Panc1 (cell line): ENCODE data around the gene KIRREL3.
"Not testable (repeated sequence)": the region's sequence is repeated elsewhere in the genome, so short reads cannot be mapped to it uniquely, and the experiment has no call there.

ENCODE experiments used
- TF ChIP-seq, protein P1 (sequence below): fragments of 450-650 bp; IDR thresholded peaks from 2 replicates; pipeline ENCODE4 v1.5.1; 2017; ENCODE audit warnings: mild to moderate bottlenecking
- TF ChIP-seq, protein P2 (sequence below), 2 experiments: IDR thresholded peaks; 2 replicates each; pipeline ENCODE4 v1.6.1; 2011 to 2012; ENCODE audit warnings: low read depth in 2 of 2, control low read depth in 1 of 2, low read length in 1 of 2, mild to moderate bottlenecking in 1 of 2, moderate library complexity in 1 of 2; ENCODE audit not compliant: insufficient read depth in 1 of 2

- TF ChIP-seq, protein P1, sequence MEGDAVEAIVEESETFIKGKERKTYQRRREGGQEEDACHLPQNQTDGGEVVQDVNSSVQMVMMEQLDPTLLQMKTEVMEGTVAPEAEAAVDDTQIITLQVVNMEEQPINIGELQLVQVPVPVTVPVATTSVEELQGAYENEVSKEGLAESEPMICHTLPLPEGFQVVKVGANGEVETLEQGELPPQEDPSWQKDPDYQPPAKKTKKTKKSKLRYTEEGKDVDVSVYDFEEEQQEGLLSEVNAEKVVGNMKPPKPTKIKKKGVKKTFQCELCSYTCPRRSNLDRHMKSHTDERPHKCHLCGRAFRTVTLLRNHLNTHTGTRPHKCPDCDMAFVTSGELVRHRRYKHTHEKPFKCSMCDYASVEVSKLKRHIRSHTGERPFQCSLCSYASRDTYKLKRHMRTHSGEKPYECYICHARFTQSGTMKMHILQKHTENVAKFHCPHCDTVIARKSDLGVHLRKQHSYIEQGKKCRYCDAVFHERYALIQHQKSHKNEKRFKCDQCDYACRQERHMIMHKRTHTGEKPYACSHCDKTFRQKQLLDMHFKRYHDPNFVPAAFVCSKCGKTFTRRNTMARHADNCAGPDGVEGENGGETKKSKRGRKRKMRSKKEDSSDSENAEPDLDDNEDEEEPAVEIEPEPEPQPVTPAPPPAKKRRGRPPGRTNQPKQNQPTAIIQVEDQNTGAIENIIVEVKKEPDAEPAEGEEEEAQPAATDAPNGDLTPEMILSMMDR: not testable (repeated sequence)
- TF ChIP-seq, protein P2, sequence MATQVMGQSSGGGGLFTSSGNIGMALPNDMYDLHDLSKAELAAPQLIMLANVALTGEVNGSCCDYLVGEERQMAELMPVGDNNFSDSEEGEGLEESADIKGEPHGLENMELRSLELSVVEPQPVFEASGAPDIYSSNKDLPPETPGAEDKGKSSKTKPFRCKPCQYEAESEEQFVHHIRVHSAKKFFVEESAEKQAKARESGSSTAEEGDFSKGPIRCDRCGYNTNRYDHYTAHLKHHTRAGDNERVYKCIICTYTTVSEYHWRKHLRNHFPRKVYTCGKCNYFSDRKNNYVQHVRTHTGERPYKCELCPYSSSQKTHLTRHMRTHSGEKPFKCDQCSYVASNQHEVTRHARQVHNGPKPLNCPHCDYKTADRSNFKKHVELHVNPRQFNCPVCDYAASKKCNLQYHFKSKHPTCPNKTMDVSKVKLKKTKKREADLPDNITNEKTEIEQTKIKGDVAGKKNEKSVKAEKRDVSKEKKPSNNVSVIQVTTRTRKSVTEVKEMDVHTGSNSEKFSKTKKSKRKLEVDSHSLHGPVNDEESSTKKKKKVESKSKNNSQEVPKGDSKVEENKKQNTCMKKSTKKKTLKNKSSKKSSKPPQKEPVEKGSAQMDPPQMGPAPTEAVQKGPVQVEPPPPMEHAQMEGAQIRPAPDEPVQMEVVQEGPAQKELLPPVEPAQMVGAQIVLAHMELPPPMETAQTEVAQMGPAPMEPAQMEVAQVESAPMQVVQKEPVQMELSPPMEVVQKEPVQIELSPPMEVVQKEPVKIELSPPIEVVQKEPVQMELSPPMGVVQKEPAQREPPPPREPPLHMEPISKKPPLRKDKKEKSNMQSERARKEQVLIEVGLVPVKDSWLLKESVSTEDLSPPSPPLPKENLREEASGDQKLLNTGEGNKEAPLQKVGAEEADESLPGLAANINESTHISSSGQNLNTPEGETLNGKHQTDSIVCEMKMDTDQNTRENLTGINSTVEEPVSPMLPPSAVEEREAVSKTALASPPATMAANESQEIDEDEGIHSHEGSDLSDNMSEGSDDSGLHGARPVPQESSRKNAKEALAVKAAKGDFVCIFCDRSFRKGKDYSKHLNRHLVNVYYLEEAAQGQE (IDR thresholded peaks at IDR 0.05; ENCODE audit: insufficient read depth in 1 of 2, low read depth in 2 of 2, low read length in 1 of 2): not testable (repeated sequence)
Measured at GRCh38 chr11:126396266-126396665, 604.3 kb downstream of the KIRREL3 start.
